NT2/D1 (cell line): Measurements from ENCODE around the gene ROGDI.

Source experiments
- DNase-seq: peaks from one replicate; pipeline ENCODE4 v3.0.0-alpha.2; 2011; ENCODE audit warnings: low read depth, low spot score
- H3K27me3 ChIP-seq: 2 replicates; pipeline ENCODE4 v1.6.0; 2011; ENCODE audit warnings: mild to moderate bottlenecking; ENCODE audit not compliant: insufficient read length, insufficient read depth
- H3K36me3 ChIP-seq: 2 replicates; pipeline ENCODE4 v1.6.1; 2011; ENCODE audit warnings: mild to moderate bottlenecking, low read length, mixed read lengths; ENCODE audit not compliant: insufficient read depth, insufficient read length
- H3K4me1 ChIP-seq: 2 replicates; pipeline ENCODE4 v1.5.1; 2011; ENCODE audit not compliant: insufficient read depth, insufficient read length
- H3K4me3 ChIP-seq: 2 replicates; pipeline ENCODE4 v1.5.1; 2011; ENCODE audit warnings: low read depth; ENCODE audit not compliant: insufficient read length
- H3K9ac ChIP-seq: 2 replicates; pipeline ENCODE4 v1.6.0; 2011; ENCODE audit warnings: low read depth; ENCODE audit not compliant: insufficient read length
- H3K9me3 ChIP-seq: 2 replicates; pipeline ENCODE4 v1.5.1; 2011; ENCODE audit warnings: mild to moderate bottlenecking, low read length; ENCODE audit not compliant: insufficient read depth
- SUZ12 ChIP-seq: IDR thresholded peaks from 2 replicates; pipeline ENCODE4 v1.6.1; 2011; ENCODE audit not compliant: insufficient read length, insufficient read depth; ENCODE audit errors: extremely low read depth
- YY1 ChIP-seq: IDR thresholded peaks from 2 replicates; pipeline ENCODE4 v1.6.1; 2011; ENCODE audit not compliant: insufficient read length, insufficient read depth
- ZNF274 ChIP-seq: IDR thresholded peaks from 2 replicates; pipeline ENCODE4 v1.6.1; 2011; ENCODE audit warnings: mild to moderate bottlenecking, low read depth, low read length

ROGDI gene

DNA sequence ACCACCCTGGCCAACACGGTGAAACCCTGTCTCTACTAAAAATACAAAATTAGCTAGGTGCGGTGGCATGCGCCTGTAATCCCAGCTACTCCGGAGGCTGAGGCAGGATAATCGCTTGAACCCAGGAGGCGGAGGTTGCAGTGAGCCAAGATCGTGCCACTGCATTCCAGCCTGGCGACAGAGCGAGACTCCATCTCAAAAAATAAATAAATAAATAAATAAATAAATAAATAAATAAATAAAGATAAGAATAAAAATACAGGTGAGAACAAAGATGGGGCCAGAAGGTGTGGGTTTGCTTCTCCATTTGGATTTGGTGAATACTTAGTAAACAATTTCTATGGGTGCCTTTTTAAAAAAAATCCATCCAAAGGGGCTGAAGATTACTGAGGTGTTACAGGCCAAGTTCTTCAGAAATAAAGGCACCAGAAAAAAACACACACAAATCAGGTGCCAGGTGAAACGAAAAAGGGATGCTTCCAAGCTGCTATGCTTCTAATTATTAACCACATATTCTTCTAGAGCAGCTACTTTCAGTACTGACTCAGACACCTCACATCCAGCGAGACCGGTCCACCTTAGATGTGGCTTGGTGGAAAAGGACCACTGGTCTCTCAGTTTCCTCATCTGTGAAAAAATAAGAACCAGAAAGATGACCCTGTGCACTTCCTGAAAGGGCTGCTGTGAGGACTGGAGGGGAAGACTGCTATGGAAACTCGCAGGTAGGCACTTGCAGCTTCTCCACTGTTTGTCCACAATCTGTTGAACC is 35.5 kb upstream of the ROGDI start:
- Histone ChIP-seq H3K27me3 (no peaks in the 10 kb centered on the region), H3K4me3 (no peak overlapping the region), H3K9me3 (no peaks in the 10 kb centered on the region), H3K9ac (no peak overlapping the region), H3K36me3 (peaks cover 90% of the 10 kb centered on the region), H3K4me1 (no peaks in the 10 kb centered on the region)
- TF ChIP-seq SUZ12: no peak
- TF ChIP-seq YY1: no peak
- no peak for TF ChIP-seq ZNF274
- no peak for DNase-seq

DNA sequence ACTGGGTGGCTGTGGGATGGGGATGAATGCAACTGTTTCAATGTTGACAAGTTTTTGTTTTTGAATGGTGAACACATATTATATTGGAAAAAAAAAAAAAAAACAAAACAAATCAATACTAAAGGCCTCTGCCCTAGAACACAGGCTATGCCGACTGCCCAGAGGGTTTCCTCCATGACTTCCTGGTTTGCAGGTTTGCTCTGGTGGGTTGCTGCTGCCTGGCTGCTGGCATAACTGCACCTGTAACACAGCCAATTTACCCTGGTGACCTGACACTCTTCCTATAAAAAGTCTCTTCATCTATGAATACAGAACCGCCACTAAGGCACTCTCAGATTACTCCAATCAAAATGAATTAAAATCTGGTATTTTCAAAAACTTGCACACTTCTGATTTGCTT is 34.3 kb upstream of the ROGDI start:
- no peaks in the 10 kb centered on the region for H3K9me3 ChIP-seq
- H3K9ac ChIP-seq: no peak overlapping the region
- no peak for TF ChIP-seq SUZ12
- TF ChIP-seq ZNF274: no peak
- TF ChIP-seq YY1: no peak
- H3K4me3 ChIP-seq: no peak overlapping the region
- no peaks in the 10 kb centered on the region for H3K27me3 ChIP-seq
- no peaks in the 10 kb centered on the region for H3K4me1 ChIP-seq
- H3K36me3 ChIP-seq: peaks cover 91% of the 10 kb centered on the region
- no peak for DNase-seq

DNA sequence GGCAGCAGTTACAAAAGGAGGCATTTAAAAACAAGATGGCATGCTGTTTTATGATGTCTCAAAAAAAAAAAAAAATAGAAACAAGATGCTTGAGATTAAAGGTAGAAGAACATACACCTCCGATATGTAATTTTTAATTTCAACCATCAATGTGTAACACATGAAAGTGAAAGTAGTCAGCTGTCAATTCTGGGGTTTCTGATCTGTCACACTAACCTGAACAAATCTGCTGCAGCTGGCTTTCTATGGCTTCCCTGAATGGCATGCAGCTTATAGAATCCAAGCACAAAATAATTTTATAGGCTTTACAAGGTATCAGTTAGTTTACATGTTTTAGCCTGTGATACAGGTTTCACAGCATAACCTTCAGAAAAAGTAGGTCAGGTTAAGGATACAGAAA is 31.2 kb upstream of the ROGDI start:
- Histone ChIP-seq H3K9ac (no peak overlapping the region), H3K36me3 (peaks cover 91% of the 10 kb centered on the region), H3K27me3 (no peaks in the 10 kb centered on the region), H3K9me3 (no peaks in the 10 kb centered on the region), H3K4me3 (no peak overlapping the region), H3K4me1 (no peaks in the 10 kb centered on the region)
- TF ChIP-seq YY1: no peak
- no peak for TF ChIP-seq SUZ12
- no peak for TF ChIP-seq ZNF274
- DNase-seq: no peak

DNA sequence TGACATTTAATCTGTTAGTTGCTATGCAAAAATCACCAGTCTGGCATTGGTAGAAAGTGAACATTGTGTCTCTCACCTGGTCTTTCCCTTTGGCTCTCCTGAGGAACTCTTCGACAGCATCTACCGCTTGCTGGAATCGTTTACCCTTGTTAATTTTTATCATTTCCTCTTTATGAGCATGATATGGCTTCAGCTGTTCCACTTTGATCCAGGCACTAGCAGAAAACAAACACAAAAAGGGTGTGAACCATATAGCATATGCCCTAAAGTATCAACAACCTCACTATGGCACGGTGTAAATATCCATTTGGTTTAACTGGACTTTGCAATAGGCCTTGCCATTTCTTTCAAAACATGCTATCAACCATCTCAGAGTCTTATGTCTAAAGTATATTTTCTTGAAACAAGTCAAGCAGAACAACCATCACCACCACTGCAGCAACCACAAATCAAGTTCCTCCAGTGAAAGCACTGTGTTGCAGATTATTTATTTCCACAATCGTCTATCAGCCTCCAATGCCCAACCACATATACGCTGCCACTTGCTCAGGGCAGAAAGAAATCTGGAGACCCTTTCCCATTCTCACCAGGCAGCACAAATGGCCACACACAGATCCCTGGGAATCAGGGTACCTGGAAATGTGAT is 30.4 kb upstream of the ROGDI start:
- no peak overlapping the region for H3K4me3 ChIP-seq
- no peak overlapping the region for H3K9ac ChIP-seq
- TF ChIP-seq YY1 (no peak), ZNF274 (no peak), SUZ12 (no peak)
- no peaks in the 10 kb centered on the region for H3K4me1 ChIP-seq
- no peaks in the 10 kb centered on the region for H3K27me3 ChIP-seq
- no peak for DNase-seq
- H3K9me3 ChIP-seq: no peaks in the 10 kb centered on the region
- H3K36me3 ChIP-seq: peaks cover 90% of the 10 kb centered on the region

DNA sequence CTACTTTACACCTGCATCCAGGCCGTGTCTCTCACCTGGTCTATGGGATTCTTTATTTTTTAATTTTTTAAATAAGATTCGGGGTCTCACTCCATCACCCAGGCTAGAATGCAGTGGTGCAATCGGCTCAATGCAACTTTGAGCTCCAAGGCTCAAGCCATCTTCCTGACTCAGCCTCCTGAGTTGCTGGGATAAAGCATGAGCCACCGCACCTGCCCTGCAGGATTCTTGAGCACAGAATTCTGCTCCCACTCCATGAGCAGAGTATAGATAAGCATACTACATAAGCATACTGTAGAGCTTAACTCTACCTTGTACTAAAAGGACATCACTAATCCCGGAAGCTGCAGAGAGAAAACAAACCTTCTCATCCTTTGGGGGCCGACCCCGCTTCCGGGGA is 29.2 kb upstream of the ROGDI start:
- DNase-seq: no peak
- H3K9ac ChIP-seq: no peak overlapping the region
- no peaks in the 10 kb centered on the region for H3K27me3 ChIP-seq
- no peak overlapping the region for H3K4me3 ChIP-seq
- H3K9me3 ChIP-seq: no peaks in the 10 kb centered on the region
- H3K4me1 ChIP-seq: no peaks in the 10 kb centered on the region
- H3K36me3 ChIP-seq: peaks cover 92% of the 10 kb centered on the region
- TF ChIP-seq ZNF274: no peak
- TF ChIP-seq SUZ12: no peak
- no peak for TF ChIP-seq YY1

DNA sequence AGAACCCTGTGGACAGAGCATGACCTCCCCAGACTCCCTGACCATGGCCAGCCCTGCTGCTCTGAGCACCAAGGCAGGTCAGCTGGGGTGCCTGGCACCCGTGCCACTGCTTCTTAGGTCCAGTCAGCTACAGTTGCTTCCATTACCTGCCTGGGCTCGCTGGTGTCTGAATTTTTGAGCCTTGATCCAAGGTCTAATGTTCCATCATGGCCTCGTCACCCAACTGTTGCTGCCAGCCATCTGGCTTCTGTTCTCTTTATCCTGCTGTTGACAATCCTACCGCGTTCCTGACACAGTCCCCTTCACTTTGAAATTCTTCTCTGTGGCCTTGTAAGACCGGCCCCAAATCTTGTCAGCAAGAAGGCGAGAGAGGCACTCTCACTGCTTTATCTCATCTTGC is 28.0 kb upstream of the ROGDI start:
- Histone ChIP-seq H3K27me3 (no peaks in the 10 kb centered on the region), H3K36me3 (peaks cover 93% of the 10 kb centered on the region), H3K9me3 (no peaks in the 10 kb centered on the region), H3K4me3 (no peak overlapping the region), H3K9ac (no peak overlapping the region), H3K4me1 (no peaks in the 10 kb centered on the region)
- no peak for DNase-seq
- TF ChIP-seq YY1: no peak
- TF ChIP-seq ZNF274: no peak
- TF ChIP-seq SUZ12: no peak

DNA sequence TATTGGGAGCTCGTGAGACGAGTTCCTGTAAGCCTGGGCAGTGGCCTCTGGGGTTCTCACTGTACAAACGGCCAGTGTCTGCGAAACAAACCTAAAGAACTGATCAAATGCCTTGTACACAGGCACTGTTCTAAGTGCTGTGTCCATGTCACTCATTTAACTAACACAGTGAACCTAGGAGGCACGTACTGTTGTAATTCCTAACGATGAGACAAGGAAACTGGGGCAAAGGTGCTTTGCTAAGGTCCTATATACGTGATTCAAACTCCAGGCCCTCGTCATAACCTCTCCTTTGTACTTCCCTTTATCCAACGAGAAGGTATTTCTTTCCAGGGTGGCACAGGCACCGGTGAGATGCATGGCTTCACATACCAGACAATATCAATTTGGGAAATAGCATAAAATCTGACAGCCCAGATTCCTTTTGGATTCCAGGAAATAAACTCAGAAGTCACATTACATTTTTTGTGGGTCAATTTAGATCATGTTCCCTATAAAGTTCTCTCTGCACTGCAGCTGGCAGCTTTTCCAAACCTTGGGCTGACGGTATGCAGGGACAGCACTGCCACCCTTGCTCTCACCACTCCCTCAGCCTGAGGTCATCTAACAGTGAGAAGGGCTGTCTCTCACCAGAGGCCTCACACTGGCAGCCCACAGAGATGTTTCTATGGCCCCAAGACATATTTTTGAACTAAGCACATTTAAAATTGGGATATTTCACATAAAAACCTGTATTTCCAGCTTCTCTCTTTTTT is 26.3 kb upstream of the ROGDI start:
- Histone ChIP-seq H3K9me3 (no peaks in the 10 kb centered on the region), H3K36me3 (peaks cover 92% of the 10 kb centered on the region), H3K27me3 (no peaks in the 10 kb centered on the region), H3K9ac (no peak overlapping the region), H3K4me3 (no peak overlapping the region), H3K4me1 (no peaks in the 10 kb centered on the region)
- DNase-seq: no peak
- TF ChIP-seq ZNF274: no peak
